Naive thymus-derived CD4-positive, alpha-beta T cell (primary cell): ENCODE data around the gene TMEM59L. TPM values are rescaled to one million over a fixed set of nuclear protein-coding genes. Genes with fewer than 3 reads are reported as not detected.
A peak's percentile ranks its signal among the peaks of the same experiment; 100 is the strongest.

Experiments
- ATAC-seq: fragments of 150-1000 bp; cut with Tn5 transposase; 2 replicates; pipeline ENCODE4 v1.10.0; 2021; ENCODE audit warnings: mild to moderate bottlenecking, moderate library complexity
- CTCF ChIA-PET: fragments of 350-600 bp; sonication (Branson Sonifier 250); formaldehyde crosslinking; loops from one replicate; lab custom pipeline; 2021; ENCODE audit warnings: antibody characterized with exemption; lab: Charles Lee
- POLR2A ChIA-PET: fragments of 350-600 bp; sonication (Branson Sonifier 250); formaldehyde crosslinking; loops from one replicate; lab custom pipeline; 2021; ENCODE audit warnings: antibody characterized with exemption, inconsistent platforms; lab: Charles Lee
- DNase-seq, 9 donors: peaks; one replicate each; pipeline versions ENCODE4 v3.0.0 to v3.0.0-alpha.2; 2020 to 2022; ENCODE audit warnings: mixed read lengths in 1 of 9
- H3K27ac ChIP-seq: one replicate; pipeline ENCODE4 v1.7.0; 2013; ENCODE audit warnings: mild to moderate bottlenecking, low read depth, low read length, moderate library complexity
- H3K27me3 ChIP-seq, 2 donors: one replicate each; pipeline ENCODE4 v1.7.0; 2013; ENCODE audit warnings: low read length in 2 of 2, mild to moderate bottlenecking in 2 of 2, moderate library complexity in 2 of 2; ENCODE audit not compliant: control insufficient read depth in 2 of 2, insufficient read depth in 2 of 2
- H3K36me3 ChIP-seq, 3 experiments: 1 replicate in 2 of 3; 2 replicates in 1 of 3; pipeline ENCODE4 v1.7.0; 2013; ENCODE audit warnings: low read length in 3 of 3, mild to moderate bottlenecking in 3 of 3, moderate library complexity in 1 of 3; ENCODE audit not compliant: insufficient read depth in 3 of 3, control insufficient read depth in 2 of 3
- H3K4me1 ChIP-seq, 2 donors: one replicate each; pipeline ENCODE4 v1.7.0; 2013; ENCODE audit warnings: low read length in 2 of 2, mild to moderate bottlenecking in 2 of 2, moderate library complexity in 1 of 2; ENCODE audit not compliant: control insufficient read depth in 2 of 2, insufficient read depth in 2 of 2
- H3K4me3 ChIP-seq: 2 replicates; pipeline ENCODE4 v1.7.0; 2013; ENCODE audit warnings: mild to moderate bottlenecking, low read length
- H3K9me3 ChIP-seq, 3 experiments: 1 replicate in 2 of 3; 2 replicates in 1 of 3; pipeline ENCODE4 v1.7.0; 2013; ENCODE audit warnings: low read length in 3 of 3; ENCODE audit not compliant: control insufficient read depth in 2 of 3
- H3K27ac Mint-ChIP-seq, 9 donors: one replicate each; pipeline ENCODE4 v1.8.0; 2020 to 2022; ENCODE audit warnings: mixed read lengths in 9 of 9, mild to moderate bottlenecking in 8 of 9, moderate library complexity in 5 of 9, inconsistent platforms in 2 of 9
- H3K27me3 Mint-ChIP-seq, 5 donors: one replicate each; pipeline ENCODE4 v1.8.0; 2021 to 2022; ENCODE audit warnings: mixed read lengths in 5 of 5, mild to moderate bottlenecking in 1 of 5
- H3K36me3 Mint-ChIP-seq, 5 donors: one replicate each; pipeline ENCODE4 v1.8.0; 2020 to 2022; ENCODE audit warnings: mixed read lengths in 5 of 5, mild to moderate bottlenecking in 3 of 5, inconsistent platforms in 1 of 5
- H3K4me1 Mint-ChIP-seq, 7 donors: one replicate each; pipeline ENCODE4 v1.8.0; 2020 to 2022; ENCODE audit warnings: mixed read lengths in 7 of 7, mild to moderate bottlenecking in 3 of 7, inconsistent platforms in 1 of 7
- H3K4me3 Mint-ChIP-seq, 10 donors: one replicate each; pipeline ENCODE4 v1.8.0; 2020 to 2022; ENCODE audit warnings: mild to moderate bottlenecking in 10 of 10, mixed read lengths in 10 of 10, moderate library complexity in 6 of 10, inconsistent platforms in 2 of 10
- H3K9me3 Mint-ChIP-seq, 11 donors: one replicate each; pipeline ENCODE4 v1.8.0; 2020 to 2022; ENCODE audit warnings: mixed read lengths in 11 of 11, mild to moderate bottlenecking in 4 of 11, inconsistent platforms in 1 of 11, moderate library complexity in 1 of 11
- intact Hi-C, 2 donors: fragments of 100-400 bp; cut with micrococcal nuclease; formaldehyde crosslinking; loops; one replicate each; pipeline ENCODE4 v1.15.1; 2023
- polyA plus RNA-seq, 2 donors: library from polyadenylated mRNA; unstranded; fragments of 300-500 nt; fragmentation: Illumina TruSeq; gene quantifications; one replicate each; pipeline ENCODE4 v1.2.3, GENCODE V29; 2021
- total RNA-seq, 6 experiments: library from RNA in 5 of 6; stranded (reverse) in 5 of 6; gene quantifications; 1 replicate in 5 of 6; 2 replicates in 1 of 6; pipeline ENCODE4 v1.2.3 and lab custom pipeline; 2021 to 2026

The TMEM59L gene
- total and polyA plus RNA-seq, 7 experiments from 2014 or later: 0.22 to 0.74 (median 0.30) TPM; not detected in 3

DNA sequence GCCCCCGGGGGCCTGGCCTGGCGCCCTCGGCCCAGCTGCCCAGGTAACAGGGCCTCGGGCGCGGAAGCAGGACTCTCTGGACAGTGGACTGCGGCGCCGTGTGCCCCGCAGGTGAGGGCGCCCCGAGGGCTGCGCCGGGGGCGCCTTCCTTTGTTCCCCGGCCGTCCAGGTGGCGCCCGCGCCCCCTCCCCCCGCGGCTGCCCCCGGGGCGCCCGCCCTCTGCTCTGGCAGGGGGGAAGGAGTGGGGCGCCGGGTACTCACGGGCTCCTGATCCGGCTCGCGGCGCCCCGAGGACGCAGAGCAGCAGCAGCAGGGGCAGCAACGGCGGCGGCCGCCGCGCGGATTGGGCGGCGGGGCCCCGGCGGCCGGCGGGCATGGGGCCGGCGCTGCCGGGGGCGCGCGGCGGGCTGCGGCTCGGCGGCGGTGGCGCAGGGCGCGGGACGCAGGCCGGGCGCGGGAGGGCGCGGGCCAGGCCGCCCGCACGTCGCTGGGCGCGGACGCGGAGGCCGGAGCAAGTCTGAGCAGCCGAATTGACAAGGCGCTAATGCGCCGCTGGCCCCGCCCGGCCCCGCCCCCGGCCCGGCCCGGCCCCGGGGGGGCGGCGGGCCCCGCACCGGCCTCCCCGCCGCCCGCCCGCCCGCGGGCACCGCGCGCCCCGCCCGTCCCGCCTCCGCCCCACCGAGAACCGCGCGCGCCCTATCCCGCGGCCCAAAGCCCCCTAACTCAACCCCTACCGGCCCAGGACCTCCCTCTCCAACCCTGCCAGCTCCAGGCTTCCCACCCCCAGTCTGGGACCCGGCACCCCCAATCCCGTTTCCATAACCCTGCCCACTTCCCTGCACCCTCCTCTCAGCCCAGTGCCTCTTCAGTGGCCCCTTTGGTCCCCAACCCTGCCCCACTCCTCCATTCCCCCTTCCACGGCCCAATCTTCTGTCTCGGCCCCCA, 6.1 kb upstream of the TMEM59L start, which contains the start of gene CRLF1:
TSS of gene CRLF1 (minus strand) at position 519 of the 945 bp plus-strand sequence. CDS start at position 376, 143 bp downstream.
- intact Hi-C loops: no loop called here
- H3K4me3 Mint-ChIP-seq: peak within 1 kb of the TSS in 5 of 10 donors; percentile 11 to 76 (median 45)

GRCh38 chr19:18607226-18608101, 5.2 kb upstream of the TMEM59L start:
- no peak overlapping the region for H3K27ac Mint-ChIP-seq
- H3K4me1 ChIP-seq: peaks cover 7 to 11% of the 10 kb centered on the region in 2 donors
- intact Hi-C loops: no loop called here
- peaks cover 12 to 38% (median 26%) of the 10 kb centered on the region in 7 donors for H3K4me1 Mint-ChIP-seq
- DNase-seq (no peak), ATAC-seq (no peak)
- H3K27ac ChIP-seq: no peak overlapping the region
- CTCF ChIA-PET: no interaction called here
- H3K4me3 Mint-ChIP-seq: peak overlapping the region in 4 of 10 donors; percentile 11 to 65 (median 22)
- no peaks in the 10 kb centered on the region for H3K36me3 ChIP-seq
- POLR2A ChIA-PET: no interaction called here
- peaks cover 0 to 3% (median 0%) of the 10 kb centered on the region in 11 donors for H3K9me3 Mint-ChIP-seq
- peaks cover 0 to 4% (median 0%) of the 10 kb centered on the region in 5 donors for H3K36me3 Mint-ChIP-seq
- H3K9me3 ChIP-seq: no peaks in the 10 kb centered on the region
- H3K4me3 ChIP-seq: no peak overlapping the region
- peaks cover 8 to 40% of the 10 kb centered on the region in 2 donors for H3K27me3 ChIP-seq
- H3K27me3 Mint-ChIP-seq: peaks cover 49 to 77% (median 63%) of the 10 kb centered on the region in 5 donors

More for the DNA sequence above, 6.1 kb upstream of the TMEM59L start, which contains the start of gene CRLF1:
- Mint-ChIP-seq H3K27ac (peak within 1 kb of the TSS in 1 of 9 donors; percentile 67), H3K27me3 (peaks cover 51 to 76% (median 64%) of the 10 kb centered on the region in 5 donors), H3K4me1 (peaks cover 6 to 31% (median 19%) of the 10 kb centered on the region in 7 donors), H3K36me3 (peaks cover 0 to 4% (median 0%) of the 10 kb centered on the region in 5 donors), H3K9me3 (peaks cover 0 to 3% (median 0%) of the 10 kb centered on the region in 11 donors)
- ChIA-PET CTCF (no interaction called here), POLR2A (no interaction called here)
- H3K27me3 ChIP-seq: peaks cover 4 to 35% of the 10 kb centered on the region in 2 donors
- ATAC-seq (no peak), DNase-seq (no peak)
- no peaks in the 10 kb centered on the region for H3K36me3 ChIP-seq
- peaks cover 0 to 5% of the 10 kb centered on the region in 2 donors for H3K4me1 ChIP-seq
- H3K4me3 ChIP-seq: no peak within 1 kb of the TSS
- no peak within 1 kb of the TSS for H3K27ac ChIP-seq
- no peaks in the 10 kb centered on the region for H3K9me3 ChIP-seq

DNA sequence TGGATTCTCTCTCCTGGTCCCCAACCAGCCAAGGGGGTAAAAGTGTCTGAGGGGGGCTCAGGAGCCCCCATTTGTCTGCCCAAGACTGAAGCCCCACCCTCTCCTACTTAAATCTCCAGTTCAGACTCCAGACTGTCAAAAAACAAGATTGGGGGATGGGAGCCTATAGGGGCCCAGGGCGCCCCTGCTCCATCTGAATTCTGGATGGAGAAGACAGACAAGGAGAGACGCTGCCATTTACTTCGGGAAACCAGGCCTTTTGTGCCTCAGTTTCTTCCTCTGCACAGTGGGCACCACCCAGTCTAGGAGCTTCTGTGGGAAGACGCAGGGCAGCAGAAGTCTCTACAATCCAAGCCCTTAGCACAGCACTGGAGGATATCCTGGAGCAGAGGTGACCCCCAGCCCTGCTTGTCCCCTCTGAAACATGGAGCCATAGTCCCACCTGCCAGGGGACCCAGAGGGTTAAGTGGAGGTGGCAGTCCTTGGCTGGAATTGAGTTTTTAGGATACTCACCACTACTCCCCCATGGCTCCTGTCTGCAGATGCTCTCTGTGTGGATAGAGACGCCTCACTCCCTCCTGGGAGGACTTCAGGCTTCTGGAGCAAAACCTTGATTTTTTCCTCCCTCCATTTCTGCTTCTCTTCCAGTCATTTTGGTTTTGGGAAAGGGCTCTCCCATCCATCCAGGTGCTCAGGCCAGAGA, 4.4 kb upstream of the TMEM59L start:
- POLR2A ChIA-PET: no interaction called here
- no peaks in the 10 kb centered on the region for H3K9me3 ChIP-seq
- peaks cover 8 to 37% of the 10 kb centered on the region in 2 donors for H3K27me3 ChIP-seq
- H3K4me3 Mint-ChIP-seq: peak overlapping the region in 5 of 10 donors; percentile 1 to 65 (median 39)
- intact Hi-C loops: no loop called here
- H3K36me3 Mint-ChIP-seq: peaks cover 0 to 4% (median 0%) of the 10 kb centered on the region in 5 donors
- DNase-seq (no peak), ATAC-seq (no peak)
- H3K27ac Mint-ChIP-seq: no peak overlapping the region
- no peak overlapping the region for H3K27ac ChIP-seq
- peaks cover 0 to 3% (median 0%) of the 10 kb centered on the region in 11 donors for H3K9me3 Mint-ChIP-seq
- H3K4me3 ChIP-seq: no peak overlapping the region
- H3K4me1 Mint-ChIP-seq: peaks cover 8 to 35% (median 25%) of the 10 kb centered on the region in 7 donors
- no peaks in the 10 kb centered on the region for H3K36me3 ChIP-seq
- peaks cover 47 to 73% (median 59%) of the 10 kb centered on the region in 5 donors for H3K27me3 Mint-ChIP-seq
- peaks cover 11 to 12% of the 10 kb centered on the region in 2 donors for H3K4me1 ChIP-seq
- CTCF ChIA-PET: no interaction called here

GRCh38 chr19:18608805-18609716, 3.6 kb upstream of the TMEM59L start:
- peaks cover 6 to 34% (median 24%) of the 10 kb centered on the region in 7 donors for H3K4me1 Mint-ChIP-seq
- H3K36me3 Mint-ChIP-seq: peaks cover 0 to 4% (median 0%) of the 10 kb centered on the region in 5 donors
- intact Hi-C loops: no loop called here
- H3K4me3 Mint-ChIP-seq: peak overlapping the region in 5 of 10 donors; percentile 1 to 43 (median 13)
- peaks cover 7 to 34% of the 10 kb centered on the region in 2 donors for H3K27me3 ChIP-seq
- H3K27me3 Mint-ChIP-seq: peaks cover 50 to 77% (median 64%) of the 10 kb centered on the region in 5 donors
- peaks cover 12% of the 10 kb centered on the region in 2 donors for H3K4me1 ChIP-seq
- CTCF ChIA-PET: no interaction called here
- H3K27ac ChIP-seq: no peak overlapping the region
- H3K36me3 ChIP-seq: no peaks in the 10 kb centered on the region
- DNase-seq: no peak
- H3K9me3 ChIP-seq: no peaks in the 10 kb centered on the region
- POLR2A ChIA-PET: no interaction called here
- H3K9me3 Mint-ChIP-seq: peaks cover 0 to 3% (median 0%) of the 10 kb centered on the region in 11 donors
- no peak for ATAC-seq
- H3K27ac Mint-ChIP-seq: peak overlapping the region in 1 of 9 donors; percentile 2
- H3K4me3 ChIP-seq: no peak overlapping the region

DNA sequence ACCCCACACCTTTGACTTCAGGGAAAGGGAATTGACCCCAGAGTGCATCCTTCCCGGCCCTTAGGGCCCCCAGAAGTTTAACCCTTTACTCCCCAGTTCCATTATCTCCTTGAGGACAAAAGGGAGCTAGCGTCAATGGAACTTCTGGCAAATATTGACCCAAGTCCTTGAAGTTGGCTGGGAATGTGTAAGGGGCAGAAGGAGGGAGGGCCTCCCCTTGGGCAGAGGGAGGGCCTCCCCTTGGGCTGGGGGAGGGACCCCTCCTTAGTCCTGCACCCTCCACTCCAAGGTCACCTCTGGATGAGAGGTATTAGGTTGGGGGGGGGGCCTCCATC, 3.0 kb upstream of the TMEM59L start:
- Histone ChIP-seq H3K4me3 (no peak overlapping the region), H3K36me3 (no peaks in the 10 kb centered on the region), H3K27ac (no peak overlapping the region), H3K27me3 (peaks cover 4 to 30% of the 10 kb centered on the region in 2 donors), H3K4me1 (peaks cover 12% of the 10 kb centered on the region in 2 donors), H3K9me3 (no peaks in the 10 kb centered on the region)
- peaks cover 52 to 78% (median 65%) of the 10 kb centered on the region in 5 donors for H3K27me3 Mint-ChIP-seq
- H3K36me3 Mint-ChIP-seq: peaks cover 0 to 4% (median 0%) of the 10 kb centered on the region in 5 donors
- peak overlapping the region in 2 of 10 donors; percentile 34 to 43 for H3K4me3 Mint-ChIP-seq
- POLR2A ChIA-PET: no interaction called here
- intact Hi-C loops: loop anchor here in 1 of 2 donors (5.0 kb wide), 1 partner anchor 178 kb away; no protein-coding TSS in a partner anchor
- ATAC-seq (no peak), DNase-seq (no peak)
- CTCF ChIA-PET: no interaction called here
- peaks cover 0 to 3% (median 0%) of the 10 kb centered on the region in 11 donors for H3K9me3 Mint-ChIP-seq
- no peak overlapping the region for H3K27ac Mint-ChIP-seq
- H3K4me1 Mint-ChIP-seq: peaks cover 6 to 36% (median 24%) of the 10 kb centered on the region in 7 donors
